H1 (cell line): Measurements from ENCODE around the gene TRDMT1. TPM values are rescaled to one million over a fixed set of nuclear protein-coding genes. Genes with fewer than 3 reads are reported as not detected.

ENCODE experiments used
- CBX8 ChIP-seq: fragments of 300-800, 300-1000 bp; sonication (generic); IDR thresholded peaks from 2 replicates; pipeline ENCODE4 v1.7.1; 2016; ENCODE audit warnings: low read depth, low read length, borderline replicate concordance
- CHD7 ChIP-seq: fragments of 300-600 bp; sonication (generic); IDR thresholded peaks from 2 replicates; pipeline ENCODE4 v1.7.1; 2012; ENCODE audit warnings: low read length, moderate library complexity, mild to moderate bottlenecking, inconsistent platforms; ENCODE audit not compliant: insufficient replicate concordance
- JUN ChIP-seq: IDR thresholded peaks from 2 replicates; pipeline ENCODE4 v1.6.1; 2011; ENCODE audit warnings: low read depth, mild to moderate bottlenecking, improper control_type of control experiment, low read length
- RBBP5 ChIP-seq: IDR thresholded peaks from 2 replicates; pipeline ENCODE4 v1.7.1; 2012; ENCODE audit warnings: low read depth, mild to moderate bottlenecking, inconsistent platforms, low read length, moderate library complexity, borderline replicate concordance
- TAF7 ChIP-seq: optimal IDR thresholded peaks from 2 replicates; pipeline ENCODE3; 2011; ENCODE audit warnings: low read depth, mild to moderate bottlenecking, inconsistent platforms, low read length, moderate library complexity, borderline replicate concordance
- ZNF274 ChIP-seq: IDR thresholded peaks from 2 replicates; pipeline ENCODE4 v1.7.0; 2012; ENCODE audit warnings: low read length, borderline replicate concordance; ENCODE audit errors: extremely low read depth
- polyA plus RNA-seq, 7 experiments: library from polyadenylated mRNA; depleted of rRNA in 3 of 7; stranded (reverse) in 5 of 7; unstranded in 2 of 7; fragments of >200 nt in 5 of 7; fragments of 200-250 nt in 2 of 7; gene quantifications; 1 replicate in 5 of 7; 2 replicates in 1 of 7; 4 replicates in 1 of 7; pipeline versions ENCODE4 v1.2.1 to v1.2.3, GENCODE V29; 2011 to 2013; ENCODE audit warnings: missing spikeins in 2 of 7, mixed read lengths in 2 of 7
- total RNA-seq: library from RNA; stranded (reverse); fragmentation: NEBNext Ultra II Directional; extraction: Animal tissue kit (Norgen Biotek cat#: 25700); gene quantifications from 2 replicates; pipeline ENCODE4 v1.2.1, GENCODE V29; 2021
- TF ChIP-seq, protein P1 (sequence below): IDR thresholded peaks from 2 replicates; pipeline ENCODE4 v1.6.1; 2012; ENCODE audit warnings: low read length, inconsistent platforms

TRDMT1 gene
- total and polyA plus RNA-seq, 2 of the 8 experiments (the other 6 are each of a cell fraction or from before 2014, with no cell fraction given): 7.4 to 21.4 TPM

DNA sequence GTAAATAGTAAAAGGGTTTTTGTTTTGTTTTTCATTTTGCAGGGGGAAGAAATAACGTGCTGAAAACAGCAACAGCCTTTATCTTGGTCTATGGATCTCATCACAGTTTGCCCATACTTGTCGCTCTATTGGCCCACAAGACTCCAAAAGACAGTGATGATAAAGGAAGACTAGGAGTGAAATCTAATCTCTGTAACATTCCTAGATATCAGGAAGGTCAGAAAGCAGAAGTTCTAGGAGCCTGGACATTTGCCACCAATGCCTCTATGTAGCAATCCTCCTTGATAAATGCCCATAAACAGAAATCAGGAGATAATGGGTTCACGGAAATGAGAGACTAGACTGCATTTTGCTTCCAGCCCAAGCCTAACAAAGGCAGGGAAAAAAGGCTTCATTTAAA is 80.8 kb downstream of the TRDMT1 start (continued):
- TF ChIP-seq, protein P1, sequence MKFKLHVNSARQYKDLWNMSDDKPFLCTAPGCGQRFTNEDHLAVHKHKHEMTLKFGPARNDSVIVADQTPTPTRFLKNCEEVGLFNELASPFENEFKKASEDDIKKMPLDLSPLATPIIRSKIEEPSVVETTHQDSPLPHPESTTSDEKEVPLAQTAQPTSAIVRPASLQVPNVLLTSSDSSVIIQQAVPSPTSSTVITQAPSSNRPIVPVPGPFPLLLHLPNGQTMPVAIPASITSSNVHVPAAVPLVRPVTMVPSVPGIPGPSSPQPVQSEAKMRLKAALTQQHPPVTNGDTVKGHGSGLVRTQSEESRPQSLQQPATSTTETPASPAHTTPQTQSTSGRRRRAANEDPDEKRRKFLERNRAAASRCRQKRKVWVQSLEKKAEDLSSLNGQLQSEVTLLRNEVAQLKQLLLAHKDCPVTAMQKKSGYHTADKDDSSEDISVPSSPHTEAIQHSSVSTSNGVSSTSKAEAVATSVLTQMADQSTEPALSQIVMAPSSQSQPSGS: no peak
- TF ChIP-seq ZNF274: no peak
- TF ChIP-seq JUN: no peak
- TF ChIP-seq RBBP5: no peak
- no peak for TF ChIP-seq TAF7
- no peak for TF ChIP-seq CBX8
- no peak for TF ChIP-seq CHD7
